BE2C (cell line): ENCODE results near the gene BIRC6.

Experiments
- DNase-seq: peaks from one replicate; pipeline ENCODE4 v3.0.0-alpha.2; 2020
- H3K27me3 ChIP-seq: fragments of 250-450 bp; sonication (Bioruptor Pico); 2 replicates; pipeline ENCODE4 v1.5.1; 2020; ENCODE audit warnings: mild to moderate bottlenecking
- H3K36me3 ChIP-seq: fragments of 250-450 bp; sonication (Bioruptor Pico); 2 replicates; pipeline ENCODE4 v1.5.1; 2020; ENCODE audit warnings: mild to moderate bottlenecking
- H3K4me1 ChIP-seq: fragments of 250-450 bp; sonication (Bioruptor Pico); 2 replicates; pipeline ENCODE4 v1.5.1; 2020
- H3K4me3 ChIP-seq: 2 replicates; pipeline ENCODE4 v1.5.1; 2011; ENCODE audit warnings: low read depth, low read length
- H3K9me3 ChIP-seq: fragments of 250-450 bp; sonication (Bioruptor Pico); 2 replicates; pipeline ENCODE4 v1.5.1; 2020
- TF ChIP-seq, protein P1 (sequence below): IDR thresholded peaks from 2 replicates; pipeline ENCODE4 v1.5.1; 2012; ENCODE audit warnings: mild to moderate bottlenecking, low read depth, low read length

BIRC6 gene

DNA sequence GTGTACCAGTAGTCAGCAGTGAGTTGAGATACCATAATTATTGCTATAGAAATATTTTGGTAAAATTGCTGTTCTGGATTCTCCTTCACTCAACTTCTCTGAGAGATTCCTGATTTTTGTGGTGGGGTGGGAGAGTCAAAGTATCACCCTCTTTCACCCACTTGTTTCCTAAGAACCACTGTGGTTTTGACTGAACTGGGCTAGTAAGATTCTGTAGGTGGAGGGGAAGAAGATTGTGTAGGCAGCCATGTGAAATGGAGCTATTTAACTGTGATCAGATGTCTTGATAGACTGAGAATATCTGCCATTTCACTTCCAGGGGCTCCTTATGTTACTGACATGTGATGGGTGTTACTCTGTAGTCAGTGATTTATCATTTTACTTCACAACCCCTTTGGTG, 45.3 kb downstream of the BIRC6 start:
- TF ChIP-seq, protein P1, sequence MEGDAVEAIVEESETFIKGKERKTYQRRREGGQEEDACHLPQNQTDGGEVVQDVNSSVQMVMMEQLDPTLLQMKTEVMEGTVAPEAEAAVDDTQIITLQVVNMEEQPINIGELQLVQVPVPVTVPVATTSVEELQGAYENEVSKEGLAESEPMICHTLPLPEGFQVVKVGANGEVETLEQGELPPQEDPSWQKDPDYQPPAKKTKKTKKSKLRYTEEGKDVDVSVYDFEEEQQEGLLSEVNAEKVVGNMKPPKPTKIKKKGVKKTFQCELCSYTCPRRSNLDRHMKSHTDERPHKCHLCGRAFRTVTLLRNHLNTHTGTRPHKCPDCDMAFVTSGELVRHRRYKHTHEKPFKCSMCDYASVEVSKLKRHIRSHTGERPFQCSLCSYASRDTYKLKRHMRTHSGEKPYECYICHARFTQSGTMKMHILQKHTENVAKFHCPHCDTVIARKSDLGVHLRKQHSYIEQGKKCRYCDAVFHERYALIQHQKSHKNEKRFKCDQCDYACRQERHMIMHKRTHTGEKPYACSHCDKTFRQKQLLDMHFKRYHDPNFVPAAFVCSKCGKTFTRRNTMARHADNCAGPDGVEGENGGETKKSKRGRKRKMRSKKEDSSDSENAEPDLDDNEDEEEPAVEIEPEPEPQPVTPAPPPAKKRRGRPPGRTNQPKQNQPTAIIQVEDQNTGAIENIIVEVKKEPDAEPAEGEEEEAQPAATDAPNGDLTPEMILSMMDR: no peak
- H3K36me3 ChIP-seq: peaks cover 57% of the 10 kb centered on the region

DNA sequence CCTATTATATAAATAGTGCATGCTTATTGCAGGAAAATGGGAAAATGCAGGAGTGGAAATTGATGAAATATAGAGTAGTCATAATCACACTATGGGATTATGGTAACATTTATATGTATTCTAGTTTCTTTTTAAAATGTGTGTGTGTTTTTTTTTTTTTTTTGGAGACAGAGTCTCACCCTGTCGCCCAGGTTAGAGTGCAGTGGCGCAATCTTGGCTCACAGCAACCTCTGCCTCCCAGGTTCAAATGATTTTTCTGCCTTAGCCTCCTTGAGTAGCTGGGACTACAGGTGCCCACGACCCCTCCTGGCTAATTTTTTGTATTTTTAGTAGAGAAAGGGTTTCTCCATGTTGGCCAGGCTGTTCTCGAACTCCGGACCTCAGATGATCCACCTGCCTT, 47.0 kb downstream of the BIRC6 start:
- DNase-seq: no peak
- Histone ChIP-seq H3K4me1 (no peaks in the 10 kb centered on the region), H3K27me3 (no peaks in the 10 kb centered on the region; the same call in 1 of the 2 replicates), H3K9me3 (no peaks in the 10 kb centered on the region), H3K4me3 (no peak overlapping the region), H3K36me3 (peaks cover 59% of the 10 kb centered on the region)
- TF ChIP-seq, protein P1: no peak

More for the DNA sequence above, 45.3 kb downstream of the BIRC6 start:
- DNase-seq: no peak
- H3K4me1 ChIP-seq: no peaks in the 10 kb centered on the region
- no peaks in the 10 kb centered on the region; the same call in 1 of the 2 replicates for H3K27me3 ChIP-seq
- H3K9me3 ChIP-seq: no peaks in the 10 kb centered on the region
- H3K4me3 ChIP-seq: no peak overlapping the region

DNA sequence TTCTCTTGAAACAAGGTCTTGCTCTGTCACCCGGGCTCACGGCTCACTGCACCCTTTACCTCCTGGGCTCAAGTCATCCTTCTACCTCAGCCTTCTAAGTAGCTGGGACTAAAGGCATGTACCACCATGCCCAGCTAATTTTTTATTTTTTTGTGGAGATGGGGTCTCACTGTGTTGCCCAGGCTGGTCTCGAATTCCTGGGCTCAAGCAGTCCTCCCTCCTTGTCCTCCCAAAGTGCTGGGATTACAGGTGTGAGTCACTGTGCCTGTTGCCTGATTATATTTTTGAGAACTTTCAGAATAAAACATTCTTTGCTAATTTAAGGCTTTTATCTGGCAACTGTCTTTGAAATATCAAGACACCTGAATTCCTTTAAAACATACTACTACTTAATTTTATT, 47.9 kb downstream of the BIRC6 start:
- TF ChIP-seq, protein P1: no peak
- Histone ChIP-seq H3K27me3 (no peaks in the 10 kb centered on the region; the same call in 1 of the 2 replicates), H3K36me3 (peaks cover 60% of the 10 kb centered on the region), H3K4me1 (no peaks in the 10 kb centered on the region), H3K9me3 (no peaks in the 10 kb centered on the region), H3K4me3 (no peak overlapping the region)
- no peak for DNase-seq

DNA sequence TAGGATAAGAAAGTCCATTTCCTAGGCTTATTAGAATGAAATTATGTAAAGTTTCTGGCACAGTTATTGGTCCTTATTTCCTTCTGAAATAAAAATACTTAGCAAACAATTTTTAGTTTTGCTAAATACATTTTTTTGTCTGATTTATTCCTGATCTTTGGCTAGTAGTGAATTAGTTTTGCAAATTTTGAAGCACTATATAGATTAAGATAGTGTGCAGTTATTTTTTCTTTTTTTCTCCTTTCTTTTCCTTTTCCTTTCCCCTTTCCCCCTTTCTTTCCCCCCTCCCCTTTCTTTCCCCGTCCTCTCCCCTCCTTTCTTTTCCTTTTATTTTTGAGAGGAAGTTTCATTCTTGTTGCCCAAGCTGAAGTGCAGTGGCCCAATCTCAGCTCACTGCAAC, 59.7 kb downstream of the BIRC6 start:
- H3K27me3 ChIP-seq: no peaks in the 10 kb centered on the region
- peaks cover 42% of the 10 kb centered on the region for H3K36me3 ChIP-seq
- no peak overlapping the region for H3K4me3 ChIP-seq
- DNase-seq: no peak
- TF ChIP-seq, protein P1: no peak
- no peaks in the 10 kb centered on the region for H3K4me1 ChIP-seq
- no peaks in the 10 kb centered on the region for H3K9me3 ChIP-seq

DNA sequence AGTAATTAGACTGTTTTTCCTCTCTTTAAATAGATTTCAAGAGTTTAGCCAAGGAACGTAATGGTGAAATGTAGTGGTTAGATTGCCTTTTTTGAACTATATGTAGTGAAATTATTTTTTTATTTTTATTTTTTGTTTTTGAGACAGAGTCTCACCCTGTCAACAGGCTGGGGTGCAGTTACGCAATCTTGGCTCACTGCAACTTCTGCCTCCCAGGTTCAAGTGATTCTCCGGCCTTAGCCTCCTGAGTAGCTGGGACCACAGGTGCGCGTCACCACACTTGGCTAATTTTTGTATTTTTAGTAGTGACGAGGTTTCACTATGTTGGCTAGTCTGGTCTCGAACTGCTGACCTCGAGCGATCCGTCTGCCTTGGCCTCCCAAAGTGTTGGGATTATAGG, 60.8 kb downstream of the BIRC6 start:
- no peaks in the 10 kb centered on the region for H3K4me1 ChIP-seq
- DNase-seq: no peak
- no peaks in the 10 kb centered on the region for H3K9me3 ChIP-seq
- H3K4me3 ChIP-seq: no peak overlapping the region
- H3K36me3 ChIP-seq: peaks cover 41% of the 10 kb centered on the region
- no peaks in the 10 kb centered on the region for H3K27me3 ChIP-seq
- TF ChIP-seq, protein P1: no peak

DNA sequence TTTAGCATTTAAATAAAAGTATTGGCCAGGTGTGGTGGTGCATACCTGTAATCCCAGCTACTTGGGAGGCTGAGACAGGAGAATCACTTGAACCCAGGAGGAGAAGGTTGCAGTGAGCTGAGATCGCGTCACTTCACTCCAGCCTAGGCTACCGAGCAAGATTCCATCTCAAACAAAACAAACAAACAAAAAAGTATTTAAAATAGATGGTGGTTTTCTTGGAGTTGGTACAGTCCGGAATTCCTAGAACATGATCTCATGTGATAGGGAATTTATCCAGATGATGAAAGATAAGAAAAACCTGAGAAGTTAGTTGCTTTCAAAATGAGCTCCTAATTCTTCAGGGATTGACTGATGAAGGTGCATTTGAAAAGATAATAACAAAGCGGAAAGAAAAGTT, 62.0 kb downstream of the BIRC6 start:
- Histone ChIP-seq H3K4me3 (no peak overlapping the region), H3K4me1 (peaks cover 1% of the 10 kb centered on the region; the same call in 1 of the 2 replicates), H3K9me3 (no peaks in the 10 kb centered on the region), H3K36me3 (peaks cover 40% of the 10 kb centered on the region), H3K27me3 (no peaks in the 10 kb centered on the region)
- TF ChIP-seq, protein P1: no peak
- no peak for DNase-seq
